ENCODE data around the gene COL23A1. TPM values are rescaled to one million over a fixed set of nuclear protein-coding genes. Genes with fewer than 3 reads are reported as not detected.

COL23A1 gene
- total and polyA plus RNA-seq, 2 of the 13 experiments (the other 11 are each of a cell fraction or from before 2014, with no cell fraction given) = not detected

DNA sequence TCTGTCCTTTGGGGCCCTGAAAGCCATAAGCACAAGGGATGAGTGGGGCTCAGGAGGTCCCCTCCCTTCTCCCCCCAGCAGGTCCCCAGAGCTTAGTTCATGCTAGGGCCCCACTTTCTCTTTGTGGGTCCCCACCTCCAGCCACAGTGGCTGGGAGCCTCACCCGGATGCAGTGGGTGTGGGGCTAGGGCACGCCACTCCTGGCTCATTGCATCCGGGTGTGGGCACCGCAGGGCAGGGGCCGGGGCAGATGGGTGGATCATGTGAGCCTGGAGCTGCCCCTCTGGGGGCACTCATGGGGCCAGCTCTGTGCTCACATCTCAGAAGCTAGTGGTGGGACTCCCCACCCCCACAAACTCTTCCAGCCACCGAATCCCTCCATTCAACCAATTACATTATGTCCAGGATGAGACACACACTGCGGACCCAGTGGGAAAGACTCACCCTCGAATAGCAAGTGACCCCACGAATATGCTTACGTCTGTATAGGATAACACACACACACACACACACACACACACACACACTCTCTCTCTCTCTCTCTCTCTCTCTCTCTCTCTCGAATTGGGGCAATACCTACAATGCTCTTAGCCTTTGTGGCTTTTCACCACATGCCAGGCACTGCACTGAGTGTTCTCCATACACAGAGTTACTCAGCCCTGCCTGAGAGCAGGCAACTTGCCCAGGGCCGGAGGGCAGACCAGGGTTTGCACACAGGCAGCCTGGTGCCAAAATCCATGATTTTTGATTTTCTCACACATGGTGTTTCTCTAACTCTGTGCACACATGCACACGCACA lies 340.8 kb downstream of the COL23A1 start:
- intact Hi-C loops (cut with micrococcal nuclease; ENCODE audit: unreplicated experiment) = no loop called here
- CTCF ChIA-PET (ENCODE audit: low intra/inter-chr PET ratio, low total read pairs) = no interaction called here
- in situ Hi-C loops (cut with HindIII; ENCODE audit: extremely low pct_ligation_motif_present, low pct_unique_long_range_greater_than_20kb) = no loop called here

More for the DNA sequence above, 340.8 kb downstream of the COL23A1 start:
- DNase-seq (ENCODE audit: low spot score) = no peak
- no peak for FAIRE-seq
- Histone ChIP-seq H2AFZ (ENCODE audit: low read length) (no peak overlapping the region), H3K9me3 (ENCODE audit: low read length) (no peaks in the 10 kb centered on the region), H4K20me1 (ENCODE audit: insufficient read depth, low read length) (no peaks in the 10 kb centered on the region), H3K27ac (ENCODE audit: extremely low read length, insufficient read depth, low read length) (no peak overlapping the region), H3K9ac (ENCODE audit: insufficient read depth, low read depth, low read length) (no peak overlapping the region), H3K27me3 (ENCODE audit: control insufficient read depth in 1 of 2, insufficient read depth in 2 of 2, low read length in 2 of 2) (peaks cover 2 to 39% of the 10 kb centered on the region in 2 experiments; a peak in 3 of 5 replicates), H3K4me2 (ENCODE audit: low read depth, low read length) (no peak overlapping the region), H3K79me2 (ENCODE audit: insufficient read depth, low read length) (no peaks in the 10 kb centered on the region), H3K36me3 (replicated peaks in 1 of 2; ENCODE audit: control insufficient read depth in 1 of 2, insufficient read depth in 2 of 2, low read length in 2 of 2) (no peaks in the 10 kb centered on the region), H3K4me1 (ENCODE audit: insufficient read depth, low read length) (no peaks in the 10 kb centered on the region), H3K4me3 (replicated peaks in 1 of 3; ENCODE audit: insufficient read depth in 1 of 3, low read depth in 2 of 3, low read length in 3 of 3) (no peak overlapping the region)
- 23% methylated on average over 6 of the region's 13 CpGs for WGBS (ENCODE audit: low lambda C conversion rate)
- no TSS peak for BruUV-seq (replicated peaks)
- POLR2A ChIA-PET = no interaction called here
- ATAC-seq = no peak
- TF ChIP-seq NFRKB (IDR thresholded peaks at IDR 0.05) = no peak
- TF ChIP-seq NR2C2 (CRISPR knock-in tag; IDR thresholded peaks at IDR 0.05; ENCODE audit: borderline replicate concordance) = no peak
- no peak for TF ChIP-seq THAP11 (CRISPR knock-in tag; IDR thresholded peaks at IDR 0.05)
- no peak for TF ChIP-seq ZNF282 (IDR thresholded peaks at IDR 0.05; ENCODE audit: partially characterized antibody)
- no peak for TF ChIP-seq SP5 (CRISPR knock-in tag; IDR thresholded peaks at IDR 0.05; ENCODE audit: borderline replicate concordance, low read depth)
- TF ChIP-seq, protein P1, sequence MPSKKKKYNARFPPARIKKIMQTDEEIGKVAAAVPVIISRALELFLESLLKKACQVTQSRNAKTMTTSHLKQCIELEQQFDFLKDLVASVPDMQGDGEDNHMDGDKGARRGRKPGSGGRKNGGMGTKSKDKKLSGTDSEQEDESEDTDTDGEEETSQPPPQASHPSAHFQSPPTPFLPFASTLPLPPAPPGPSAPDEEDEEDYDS (CRISPR knock-in tag; IDR thresholded peaks at IDR 0.05) = no peak
- no peak for TF ChIP-seq ZNF501 (CRISPR knock-in tag; IDR thresholded peaks at IDR 0.05)
- TF ChIP-seq CBX1 (IDR thresholded peaks at IDR 0.05; ENCODE audit: low read depth) = no peak
- no peak for TF ChIP-seq ZNF484 (CRISPR knock-in tag; IDR thresholded peaks at IDR 0.05; ENCODE audit: borderline replicate concordance, low read depth)
- TF ChIP-seq, protein P2, sequence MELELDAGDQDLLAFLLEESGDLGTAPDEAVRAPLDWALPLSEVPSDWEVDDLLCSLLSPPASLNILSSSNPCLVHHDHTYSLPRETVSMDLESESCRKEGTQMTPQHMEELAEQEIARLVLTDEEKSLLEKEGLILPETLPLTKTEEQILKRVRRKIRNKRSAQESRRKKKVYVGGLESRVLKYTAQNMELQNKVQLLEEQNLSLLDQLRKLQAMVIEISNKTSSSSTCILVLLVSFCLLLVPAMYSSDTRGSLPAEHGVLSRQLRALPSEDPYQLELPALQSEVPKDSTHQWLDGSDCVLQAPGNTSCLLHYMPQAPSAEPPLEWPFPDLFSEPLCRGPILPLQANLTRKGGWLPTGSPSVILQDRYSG (CRISPR knock-in tag; IDR thresholded peaks at IDR 0.05) = no peak
- no peak for TF ChIP-seq SCMH1 (CRISPR knock-in tag; IDR thresholded peaks at IDR 0.05; ENCODE audit: borderline replicate concordance)
- no peak for TF ChIP-seq TCF7L2 (IDR thresholded peaks at IDR 0.05; ENCODE audit: low read depth, low read length)
